ENCODE measurements around the gene C1orf185.
"Not testable (repeated sequence)": the region's sequence is repeated elsewhere in the genome, so short reads cannot be mapped to it uniquely, and the experiment has no call there.

C1orf185 gene

GRCh38 chr1:51139474-51139873 lies 37.4 kb downstream of the C1orf185 start:
- DNase-seq, result no peak

DNA sequence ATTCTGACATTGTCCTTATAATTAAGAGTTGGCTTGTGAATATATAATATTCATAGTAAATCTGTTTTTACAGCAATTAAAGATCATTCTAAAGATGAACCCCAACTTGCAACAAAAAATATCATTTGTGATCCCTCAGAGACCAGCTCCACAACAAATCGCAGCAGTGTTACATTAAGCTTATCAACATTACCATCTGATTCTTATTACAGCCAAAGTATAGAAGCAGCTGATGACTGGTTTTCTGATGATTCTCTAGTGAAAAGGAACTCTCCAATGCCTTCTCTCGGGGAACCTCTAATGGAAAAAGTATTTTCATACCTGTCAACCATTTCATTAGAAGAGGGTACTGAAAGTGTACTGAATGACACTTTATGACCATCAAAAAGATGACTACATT lies 45.4 kb downstream of the C1orf185 start:
- no peak for DNase-seq

- no peak for DNase-seq
These were observed 52.7 kb downstream of the C1orf185 start for GRCh38 chr1:51154776-51155175.

DNA sequence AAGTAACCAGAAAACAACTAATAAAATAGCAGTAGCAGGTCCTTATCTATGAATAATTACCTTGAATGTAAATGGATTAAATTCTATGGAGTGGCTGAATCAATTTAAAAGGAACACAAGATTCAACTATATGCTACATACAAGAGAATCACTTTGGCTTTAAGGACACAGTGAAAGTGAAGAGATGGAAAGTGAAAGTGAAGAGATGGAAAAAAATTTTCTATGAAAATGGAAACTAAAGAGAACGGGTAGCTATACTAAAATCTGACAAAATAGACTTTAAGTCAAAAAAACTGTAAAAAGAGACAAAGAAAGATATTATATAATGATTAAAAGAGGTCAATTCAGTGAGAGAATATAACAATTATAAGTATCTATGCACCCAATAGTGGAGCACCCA lies 54.7 kb downstream of the C1orf185 start:
- DNase-seq, result no peak

- DNase-seq, result no peak
These were observed 55.4 kb downstream of the C1orf185 start for GRCh38 chr1:51157395-51157794.

DNA sequence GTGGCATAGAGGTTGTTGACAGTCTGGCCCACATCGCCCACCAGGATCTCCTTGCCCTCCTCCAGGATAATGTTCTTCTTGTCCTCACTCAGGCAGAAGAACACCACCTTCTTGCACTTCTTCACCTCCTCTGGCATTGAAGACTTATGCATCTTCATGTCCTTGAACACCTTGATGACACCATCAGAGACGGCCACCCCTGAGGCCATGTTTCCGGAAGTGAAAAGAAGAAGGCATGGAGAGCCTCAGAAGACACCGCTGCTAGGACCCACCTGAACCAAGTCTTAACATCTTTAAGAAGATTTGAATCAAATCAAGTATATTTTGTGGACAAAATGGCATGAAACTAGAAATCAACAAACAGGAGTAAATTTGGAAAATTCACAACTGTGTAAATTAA lies 56.2 kb downstream of the C1orf185 start:
- DNase-seq, result no peak

GRCh38 chr1:51162560-51162959 lies 60.5 kb downstream of the C1orf185 start:
- not testable (repeated sequence) for DNase-seq

- no peak for DNase-seq
These were observed 63.5 kb downstream of the C1orf185 start for GRCh38 chr1:51165540-51165939.

- DNase-seq, result no peak
These were observed 66.3 kb downstream of the C1orf185 start for GRCh38 chr1:51168266-51168845.

- no peak for DNase-seq
These were observed 66.9 kb downstream of the C1orf185 start for GRCh38 chr1:51168936-51169335.

DNA sequence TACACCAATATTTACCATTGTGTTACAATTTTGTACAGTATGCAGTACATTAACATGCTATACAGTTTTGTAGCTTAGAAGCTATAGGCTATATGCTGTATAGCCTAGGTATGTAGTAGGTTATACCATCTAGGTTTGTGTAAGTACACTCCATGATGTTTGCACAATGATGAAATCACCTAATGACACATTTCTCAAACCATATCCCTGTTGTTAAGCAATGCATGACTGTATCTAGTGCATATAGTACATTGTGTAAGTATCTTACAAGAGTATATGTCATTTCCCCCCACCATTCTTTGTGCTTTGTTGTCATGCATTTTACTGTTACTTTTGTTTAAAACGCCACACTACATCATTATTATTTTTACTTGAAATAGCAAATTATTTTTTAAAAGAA lies 68.3 kb downstream of the C1orf185 start:
- DNase-seq, result no peak

DNA sequence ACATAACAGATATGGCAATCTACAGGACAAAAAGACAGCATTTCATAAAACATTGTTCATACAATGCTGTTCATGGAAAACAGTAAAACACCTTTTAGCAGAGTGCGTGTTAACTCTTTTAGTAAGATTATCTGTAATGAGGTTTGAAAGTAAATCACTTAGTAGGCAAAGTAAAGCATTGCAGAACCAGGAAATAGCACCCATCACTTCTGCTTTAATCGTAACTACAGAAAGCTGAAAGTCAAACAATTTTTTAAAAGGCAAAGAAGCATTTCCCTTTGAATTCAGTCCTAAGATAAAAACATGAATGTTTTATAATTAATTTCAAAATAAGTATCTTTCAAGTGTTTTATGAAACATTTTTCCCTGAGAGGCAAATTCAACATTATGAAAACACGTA lies 70.8 kb downstream of the C1orf185 start:
- no peak for DNase-seq

DNA sequence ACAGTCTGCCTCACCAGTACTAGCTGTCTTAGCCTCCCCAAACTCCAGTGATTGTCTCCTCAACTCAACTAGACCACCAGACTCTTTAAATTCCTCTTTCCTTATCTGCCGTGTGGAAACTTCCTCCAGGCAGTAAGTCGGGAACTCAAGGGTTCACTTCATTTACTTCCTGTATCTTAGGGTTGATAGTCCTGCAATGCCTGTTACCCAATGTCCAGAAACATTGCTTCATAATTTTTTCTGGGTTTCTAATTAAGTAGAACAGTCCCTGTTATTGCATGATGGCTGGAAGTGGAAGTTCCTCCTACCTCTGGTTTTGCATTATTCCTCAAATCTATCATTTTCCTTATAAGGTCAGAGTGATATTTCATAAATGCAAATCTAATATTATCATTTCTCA lies 73.2 kb downstream of the C1orf185 start:
- DNase-seq, result no peak

DNA sequence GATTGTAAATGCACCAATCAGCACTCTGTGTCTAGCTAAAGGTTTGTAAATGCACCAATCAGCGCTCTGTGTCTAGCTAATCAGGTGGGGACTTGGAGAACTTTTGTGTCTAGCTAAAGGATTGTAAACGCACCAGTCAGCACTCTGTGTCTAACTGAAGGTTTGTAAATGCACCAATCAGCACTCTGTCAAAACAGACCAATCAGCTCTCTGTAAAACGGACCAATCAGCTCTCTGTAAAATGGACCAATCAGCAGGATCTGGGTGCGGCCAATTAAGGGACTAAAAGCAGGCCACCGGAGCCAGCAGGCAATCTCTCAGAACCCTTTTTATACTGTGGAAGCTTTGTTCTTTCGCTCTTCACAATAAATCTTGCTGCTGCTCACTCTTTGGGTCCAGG lies 76.0 kb downstream of the C1orf185 start:
- DNase-seq, result not testable (repeated sequence)

DNA sequence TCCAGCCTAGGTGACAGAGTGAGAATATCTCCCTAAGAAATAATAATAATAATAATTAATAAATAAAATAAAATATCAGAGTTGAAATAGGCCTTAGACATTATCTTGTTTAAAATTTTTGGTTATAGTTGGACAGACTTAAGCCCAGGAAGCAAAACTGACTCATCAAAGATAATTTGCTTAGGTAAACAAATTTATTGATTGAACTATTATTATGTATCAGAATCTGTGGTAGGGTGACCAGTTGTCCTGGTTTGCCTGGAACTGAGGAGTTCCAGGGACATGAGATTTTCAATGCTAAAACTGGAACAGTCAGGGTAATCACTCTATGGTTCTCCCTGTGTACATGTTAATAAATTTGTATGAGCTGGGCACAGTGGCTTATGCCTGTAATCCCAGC lies 86.2 kb downstream of the C1orf185 start:
- DNase-seq, result no peak

GRCh38 chr1:51189421-51190073 lies 87.5 kb downstream of the C1orf185 start:
- DNase-seq, result peak; percentile 28

- DNase-seq, result no peak
These were observed 88.9 kb downstream of the C1orf185 start for GRCh38 chr1:51190961-51191360.

- peak; percentile 29 for DNase-seq
These were observed 90.3 kb downstream of the C1orf185 start for GRCh38 chr1:51192213-51192843.

- no peak for DNase-seq
These were observed 91.5 kb downstream of the C1orf185 start for GRCh38 chr1:51193564-51193963.

Measured in effector CD4-positive, alpha-beta T cell (primary cell).